ENCODE results near the gene PRPF6.
A peak's percentile ranks its signal among the peaks of the same experiment; 100 is the strongest.
"Not testable (repeated sequence)": the region's sequence is repeated elsewhere in the genome, so short reads cannot be mapped to it uniquely, and the experiment has no call there.

Gene PRPF6

GRCh38 chr20:63946986-63947637 is 33.8 kb upstream of the PRPF6 start:
- no peak for DNase-seq

GRCh38 chr20:63947638-63948456 is 33.1 kb upstream of the PRPF6 start:
- DNase-seq = no peak

GRCh38 chr20:63950701-63951397 is 30.1 kb upstream of the PRPF6 start:
- no peak for DNase-seq

- DNase-seq = no peak
Observed at GRCh38 chr20:63951398-63952209, 29.3 kb upstream of the PRPF6 start.

- DNase-seq = no peak
Observed at GRCh38 chr20:63952210-63952535, 28.8 kb upstream of the PRPF6 start.

GRCh38 chr20:63952769-63953168 is 28.2 kb upstream of the PRPF6 start:
- no peak for DNase-seq

GRCh38 chr20:63953764-63954429 is 27.0 kb upstream of the PRPF6 start:
- DNase-seq = no peak

GRCh38 chr20:63955281-63955826 is 25.6 kb upstream of the PRPF6 start:
- no peak for DNase-seq

GRCh38 chr20:63955827-63956663 is 24.9 kb upstream of the PRPF6 start, which contains the start of gene UCKL1:
TSS of gene UCKL1 (minus strand) at chr20:63956416. CDS start at chr20:63956372, 44 bp downstream.
- peak; percentile 89 for DNase-seq

- no peak for DNase-seq
Observed at GRCh38 chr20:63956664-63957003, 24.3 kb upstream of the PRPF6 start.

GRCh38 chr20:63957004-63957689 is 23.8 kb upstream of the PRPF6 start:
- peak; percentile 64 for DNase-seq

- DNase-seq = peak; percentile 49
Observed at GRCh38 chr20:63957690-63958441, 23.1 kb upstream of the PRPF6 start.

- DNase-seq = no peak
Observed at GRCh38 chr20:63958471-63958870, 22.5 kb upstream of the PRPF6 start.

GRCh38 chr20:63958964-63959698 is 21.8 kb upstream of the PRPF6 start:
- DNase-seq = no peak

- DNase-seq = no peak
Observed at GRCh38 chr20:63959699-63960075, 21.2 kb upstream of the PRPF6 start.

GRCh38 chr20:63960654-63961621 is 20.0 kb upstream of the PRPF6 start:
- not testable (repeated sequence) for DNase-seq

- no peak for DNase-seq
Observed at GRCh38 chr20:63961664-63962425, 19.1 kb upstream of the PRPF6 start.
